HPDE6-E6E7 (cell line): ENCODE results near the gene NBPF3.
"Not testable (repeated sequence)": the region's sequence is repeated elsewhere in the genome, so short reads cannot be mapped to it uniquely, and the experiment has no call there.

ENCODE experiments used
- DNase-seq: peaks from one replicate; pipeline ENCODE4 v3.0.0; 2011; ENCODE audit warnings: missing footprints; ENCODE audit errors: extremely low spot score

Gene NBPF3, protein sequence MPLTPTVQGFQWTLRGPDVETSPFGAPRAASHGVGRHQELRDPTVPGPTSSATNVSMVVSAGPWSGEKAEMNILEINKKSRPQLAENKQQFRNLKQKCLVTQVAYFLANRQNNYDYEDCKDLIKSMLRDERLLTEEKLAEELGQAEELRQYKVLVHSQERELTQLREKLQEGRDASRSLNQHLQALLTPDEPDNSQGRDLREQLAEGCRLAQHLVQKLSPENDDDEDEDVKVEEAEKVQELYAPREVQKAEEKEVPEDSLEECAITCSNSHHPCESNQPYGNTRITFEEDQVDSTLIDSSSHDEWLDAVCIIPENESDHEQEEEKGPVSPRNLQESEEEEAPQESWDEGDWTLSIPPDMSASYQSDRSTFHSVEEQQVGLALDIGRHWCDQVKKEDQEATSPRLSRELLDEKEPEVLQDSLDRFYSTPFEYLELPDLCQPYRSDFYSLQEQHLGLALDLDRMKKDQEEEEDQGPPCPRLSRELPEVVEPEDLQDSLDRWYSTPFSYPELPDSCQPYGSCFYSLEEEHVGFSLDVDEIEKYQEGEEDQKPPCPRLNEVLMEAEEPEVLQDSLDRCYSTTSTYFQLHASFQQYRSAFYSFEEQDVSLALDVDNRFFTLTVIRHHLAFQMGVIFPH

GRCh38 chr1:21439721-21440629 is at the start of gene NBPF3:
NBPF3 (plus strand) TSS chr1:21440137; CDS start chr1:21445087, 4,950 bp downstream.
- DNase-seq: peak; percentile 82

GRCh38 chr1:21391497-21391896 is 48.4 kb upstream of the NBPF3 start:
- DNase-seq: no peak

- no peak for DNase-seq
Observed at GRCh38 chr1:21392587-21393263, 47.2 kb upstream of the NBPF3 start.

- DNase-seq: no peak
Observed at GRCh38 chr1:21396516-21396915, 43.4 kb upstream of the NBPF3 start.

DNA sequence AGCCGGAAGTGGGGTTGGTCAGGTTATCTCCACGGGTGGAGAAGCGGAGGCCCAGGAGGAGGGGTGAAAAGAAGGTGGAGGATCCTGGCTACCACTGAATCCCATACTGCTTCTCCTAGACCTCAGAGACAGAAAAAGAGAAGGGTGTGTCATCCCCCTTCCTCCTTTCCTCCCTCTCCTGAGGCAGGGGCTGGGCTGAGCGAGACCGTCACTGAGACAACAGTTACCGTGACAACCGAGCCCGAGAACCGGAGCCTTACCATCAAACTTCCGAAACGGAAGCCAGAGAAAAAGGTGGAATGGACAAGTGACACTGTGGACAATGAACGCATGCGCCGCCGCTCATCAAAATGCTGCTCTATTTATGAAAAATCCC is 42.1 kb upstream of the NBPF3 start:
- no peak for DNase-seq

- not testable (repeated sequence) for DNase-seq
Observed at GRCh38 chr1:21401726-21402346, 38.1 kb upstream of the NBPF3 start.

DNA sequence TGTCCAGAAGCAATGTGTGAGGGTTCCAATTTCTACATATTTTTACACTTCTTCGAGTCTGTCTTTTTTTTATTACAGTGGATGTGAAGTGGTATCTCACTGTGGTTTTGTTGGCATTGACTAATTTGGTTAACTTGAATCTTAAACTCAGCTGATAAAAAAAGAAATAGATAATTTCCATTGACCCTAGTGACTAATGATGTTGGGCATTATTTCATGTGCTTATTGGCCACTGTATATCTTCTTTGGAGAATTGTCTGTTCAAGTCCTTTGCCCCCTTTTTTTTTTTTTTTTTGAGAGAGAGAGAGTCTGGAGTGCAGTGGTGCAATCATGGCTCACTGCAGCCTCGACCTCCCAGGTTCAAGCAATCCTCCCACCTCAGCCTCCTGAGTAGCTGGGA is 33.3 kb upstream of the NBPF3 start:
- no peak for DNase-seq

DNA sequence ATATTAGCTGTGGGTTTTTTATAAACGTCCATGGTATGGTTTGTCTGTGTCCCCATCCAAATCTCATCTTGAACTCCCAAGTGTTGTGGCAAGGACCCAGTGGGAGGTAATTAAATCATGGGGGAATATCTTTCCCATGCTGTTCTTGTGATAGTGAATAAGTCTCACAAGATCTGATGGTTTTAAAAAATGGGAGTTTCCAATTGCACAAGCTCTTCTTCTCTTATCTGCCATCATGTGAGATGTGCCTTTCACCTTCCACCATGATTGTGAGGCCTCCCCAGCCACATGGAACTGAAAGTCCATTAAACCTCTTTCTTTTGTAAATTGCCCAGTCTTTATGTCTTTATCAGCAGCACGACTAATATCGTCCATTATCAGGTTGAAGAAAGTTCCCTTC is 30.0 kb upstream of the NBPF3 start:
- not testable (repeated sequence) for DNase-seq

DNA sequence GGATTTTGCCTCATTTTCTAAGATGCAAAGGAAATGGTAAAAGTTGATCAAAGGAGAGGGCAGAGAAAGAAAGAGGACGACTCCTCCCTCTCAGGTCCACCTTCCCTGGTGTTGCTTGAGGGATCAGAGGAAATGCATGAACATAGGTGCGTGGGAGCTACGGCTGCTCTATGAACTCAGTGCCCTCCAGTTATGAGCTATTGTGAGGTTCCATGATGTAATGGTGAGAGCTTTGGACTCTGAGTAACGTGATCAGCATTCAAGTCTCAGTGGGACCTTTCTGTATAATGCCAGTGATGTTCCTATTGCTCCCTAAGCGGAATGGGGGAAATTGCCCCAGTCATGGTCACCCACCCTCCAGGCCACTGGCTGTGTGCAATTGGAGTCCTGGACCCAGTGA is 25.9 kb upstream of the NBPF3 start:
- no peak for DNase-seq

DNA sequence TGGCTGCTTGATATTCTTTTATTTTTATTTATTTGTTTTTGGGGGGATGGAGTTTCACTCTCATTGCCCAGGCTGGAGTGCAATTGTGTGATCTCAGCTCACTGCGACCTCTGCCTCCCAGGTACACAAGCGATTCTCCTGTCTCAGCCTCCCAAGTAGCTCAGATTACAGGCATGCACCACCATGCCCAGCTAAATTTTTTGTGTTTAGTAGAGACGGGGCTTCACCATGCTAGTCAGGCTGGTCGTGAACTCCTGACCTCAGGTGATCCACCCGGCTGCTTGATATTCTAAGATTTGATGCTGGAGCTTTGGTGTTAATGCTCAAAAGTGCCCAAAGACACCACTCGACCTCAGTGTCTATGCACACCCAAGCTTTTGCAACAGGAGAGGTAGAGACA is 19.6 kb upstream of the NBPF3 start:
- DNase-seq: not testable (repeated sequence)

- not testable (repeated sequence) for DNase-seq
Observed at GRCh38 chr1:21421307-21421706, 18.6 kb upstream of the NBPF3 start.

DNA sequence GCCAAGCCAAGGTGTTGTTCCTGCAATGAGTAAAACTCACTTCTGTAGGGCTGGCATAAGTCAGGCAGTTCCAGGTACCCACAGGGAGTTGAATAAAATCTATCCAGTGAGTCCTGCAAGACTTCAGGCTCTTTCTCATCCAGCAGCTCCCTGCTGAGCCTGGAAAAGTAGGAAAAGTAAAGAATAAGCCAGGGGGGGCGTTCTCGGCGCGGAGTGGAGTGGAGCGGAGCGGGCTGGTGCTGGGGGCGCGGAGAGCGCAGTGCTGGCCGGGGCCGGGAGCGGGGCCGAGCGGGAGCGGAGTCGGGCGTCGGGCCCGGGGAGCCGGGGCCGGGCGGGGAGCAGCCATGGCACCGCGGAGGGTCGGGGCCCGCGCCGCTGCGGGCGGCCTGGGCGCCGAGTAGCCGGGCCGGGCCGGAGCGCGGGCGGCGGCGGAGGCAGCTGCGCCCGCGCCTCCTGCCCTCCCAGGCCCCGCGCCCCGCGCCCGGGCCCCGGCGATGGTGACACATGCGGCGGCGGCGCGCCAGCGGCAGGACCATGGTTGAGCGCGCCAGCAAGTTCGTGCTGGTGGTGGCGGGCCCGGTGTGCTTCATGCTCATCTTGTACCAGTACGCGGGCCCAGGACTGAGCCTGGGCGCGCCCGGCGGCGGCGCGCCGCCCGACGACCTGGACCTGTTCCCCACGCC is 12.0 kb upstream of the NBPF3 start:
- DNase-seq: not testable (repeated sequence)

- not testable (repeated sequence) for DNase-seq
Observed at GRCh38 chr1:21428481-21429073, 11.4 kb upstream of the NBPF3 start.

- DNase-seq: not testable (repeated sequence)
Observed at GRCh38 chr1:21429210-21429609, 10.7 kb upstream of the NBPF3 start.

DNA sequence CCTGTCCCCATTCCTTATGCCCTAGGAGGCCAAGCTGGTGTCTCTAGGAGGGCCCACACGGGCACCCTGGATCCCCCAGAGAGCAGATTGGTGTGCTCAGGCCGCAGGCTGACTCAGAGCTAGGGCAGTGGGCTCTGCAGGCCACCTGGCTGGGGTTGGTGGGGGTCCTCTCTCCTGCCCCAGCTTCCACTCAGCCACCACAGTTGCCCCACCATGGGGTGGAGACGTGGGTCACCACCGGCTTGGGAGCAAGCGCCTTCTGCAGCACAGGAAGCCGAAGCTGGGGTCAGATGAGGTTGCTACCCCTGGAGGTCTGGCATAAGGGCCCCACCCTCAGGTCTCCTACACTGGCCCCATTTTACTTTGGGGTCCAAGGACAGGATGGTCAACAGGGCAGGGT is 9.1 kb upstream of the NBPF3 start:
- DNase-seq: not testable (repeated sequence)

GRCh38 chr1:21434394-21434793 is 5.5 kb upstream of the NBPF3 start:
- DNase-seq: no peak

DNA sequence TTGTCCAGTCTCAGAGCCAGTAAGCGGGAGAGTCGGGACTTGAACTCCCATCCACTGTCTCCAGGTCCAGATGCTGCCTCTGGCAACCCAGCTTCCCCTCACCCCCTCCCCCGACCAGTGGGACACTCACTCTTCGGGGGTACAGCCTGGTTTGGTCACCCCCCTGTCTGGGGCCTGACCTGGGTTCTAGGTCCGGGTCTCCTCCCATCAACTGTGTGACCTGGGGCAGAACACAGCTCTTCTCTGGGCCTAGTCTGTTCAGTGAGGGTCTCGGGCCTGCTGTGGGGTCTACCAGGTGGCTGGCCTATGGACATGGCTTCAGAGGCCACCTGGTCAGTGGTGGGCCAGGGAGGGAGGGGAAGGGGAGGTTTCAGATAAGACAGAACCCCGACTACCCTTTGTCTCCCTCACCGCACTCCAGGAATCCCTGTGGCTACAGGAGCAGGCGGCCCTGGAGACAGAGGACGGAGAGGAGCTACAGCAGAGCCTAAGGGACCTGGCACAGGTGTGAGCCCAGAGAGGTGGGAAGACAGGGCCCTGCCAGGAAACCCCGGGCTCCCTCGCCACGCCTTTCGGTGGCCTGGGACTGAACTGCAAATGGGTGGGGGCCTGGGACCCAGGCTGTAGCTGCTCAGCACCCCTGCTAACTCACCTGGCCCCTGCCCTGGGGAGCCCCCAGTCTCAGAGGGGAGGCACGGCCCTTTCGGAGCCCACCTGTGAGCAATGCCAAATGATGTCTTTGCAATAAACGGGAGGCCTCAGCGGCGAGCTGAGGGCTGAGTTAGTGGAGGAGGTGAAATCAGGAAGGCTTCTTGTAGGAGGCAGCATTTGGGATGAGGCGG is 4.1 kb upstream of the NBPF3 start:
- DNase-seq: no peak

DNA sequence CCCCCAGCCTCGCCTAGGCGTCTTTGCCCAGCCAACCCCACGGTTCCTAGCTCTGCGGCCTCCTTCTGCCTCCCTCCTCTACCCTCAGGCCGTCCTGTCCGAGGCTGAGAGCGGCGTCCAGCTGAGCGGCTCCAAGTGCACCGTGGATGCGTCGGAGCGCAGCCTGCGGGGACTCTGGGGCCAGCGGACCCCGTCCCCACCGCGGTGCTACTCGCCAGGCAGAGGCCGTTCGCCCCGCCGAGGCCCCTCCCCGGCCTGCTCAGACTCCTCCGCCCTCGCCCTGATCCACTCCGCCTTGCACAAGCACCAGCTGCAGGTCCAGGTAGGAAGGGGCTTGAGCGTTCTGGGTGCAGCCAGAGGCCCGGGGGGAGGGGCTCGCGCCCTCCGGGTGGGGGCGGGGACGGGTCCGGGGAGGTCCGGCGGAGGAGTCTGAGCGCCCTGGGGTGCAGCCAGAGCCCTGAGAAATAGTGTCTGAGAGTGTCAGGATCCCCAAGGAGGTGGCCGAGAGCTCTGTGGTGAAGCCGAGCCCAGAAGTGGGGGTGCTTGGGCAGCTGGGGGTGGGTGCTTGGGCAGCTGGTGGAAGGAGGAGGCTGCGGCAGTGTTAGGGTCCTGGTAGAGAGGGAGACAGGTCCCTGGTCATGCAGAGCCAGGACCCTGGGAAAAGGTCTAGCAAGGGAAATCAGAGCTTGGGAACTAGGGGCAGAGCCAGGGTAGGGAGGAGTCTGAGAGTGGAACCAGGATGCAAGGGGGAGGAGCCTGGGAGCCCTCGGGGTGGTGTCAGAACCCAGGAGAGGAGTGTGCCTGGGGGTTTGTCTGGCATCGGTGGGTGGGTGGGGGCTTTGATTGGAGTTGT is 3.2 kb upstream of the NBPF3 start:
- DNase-seq: no peak

DNA sequence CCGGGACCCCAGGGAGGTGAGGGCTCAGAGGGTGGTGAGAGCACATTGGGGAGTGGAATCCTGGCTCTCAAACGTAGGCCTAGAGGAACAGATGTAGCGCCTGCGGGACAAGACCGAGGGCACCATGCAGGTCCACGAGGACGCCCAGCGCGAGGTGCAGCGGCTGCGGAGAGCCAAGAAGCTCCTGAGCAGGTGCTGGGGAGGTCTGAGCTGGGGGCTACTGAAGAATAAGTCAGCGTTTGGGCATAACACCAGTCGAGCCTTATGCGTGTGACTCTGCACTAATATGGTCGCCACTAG is 2.6 kb upstream of the NBPF3 start:
- no peak for DNase-seq
